Measurements from ENCODE around the gene CD209.

The CD209 gene

GRCh38 chr19:7704280-7705060 lies 42.9 kb downstream of the CD209 start:
- Histone ChIP-seq H3K4me1 (ENCODE audit: insufficient read depth, low read length) (no peaks in the 10 kb centered on the region), H3K9me3 (ENCODE audit: insufficient read depth, low read depth, low read length) (no peaks in the 10 kb centered on the region), H3K9ac (ENCODE audit: low read depth, low read length) (no peak overlapping the region), H3K27ac (ENCODE audit: low read depth, low read length) (no peak overlapping the region), H3K4me3 (ENCODE audit: low read length) (no peak overlapping the region), H3K36me3 (ENCODE audit: insufficient read depth, low read length) (no peaks in the 10 kb centered on the region), H3K27me3 (ENCODE audit: insufficient read depth, low read length) (no peaks in the 10 kb centered on the region)
- WGBS = 80% methylated on average over 6 of the region's 6 CpGs

GRCh38 chr19:7703332-7703731 lies 44.0 kb downstream of the CD209 start:
- no peaks in the 10 kb centered on the region for H3K4me1 ChIP-seq (ENCODE audit: insufficient read depth, low read length)
- H3K36me3 ChIP-seq (ENCODE audit: insufficient read depth, low read length) = no peaks in the 10 kb centered on the region
- H3K27ac ChIP-seq (ENCODE audit: low read depth, low read length) = no peak overlapping the region
- WGBS = 78% methylated on average over 8 of the region's 8 CpGs
- H3K9ac ChIP-seq (ENCODE audit: low read depth, low read length) = no peak overlapping the region
- H3K9me3 ChIP-seq (ENCODE audit: insufficient read depth, low read depth, low read length) = no peaks in the 10 kb centered on the region
- H3K27me3 ChIP-seq (ENCODE audit: insufficient read depth, low read length) = no peaks in the 10 kb centered on the region
- no peak overlapping the region for H3K4me3 ChIP-seq (ENCODE audit: low read length)

- WGBS = 71% methylated on average over 19 of the region's 20 CpGs
- H3K9me3 ChIP-seq (ENCODE audit: insufficient read depth, low read depth, low read length) = no peaks in the 10 kb centered on the region
- no peak within 1 kb of the TSS for H3K4me3 ChIP-seq (ENCODE audit: low read length)
- no peak within 1 kb of the TSS for H3K9ac ChIP-seq (ENCODE audit: low read depth, low read length)
- no peaks in the 10 kb centered on the region for H3K27me3 ChIP-seq (ENCODE audit: insufficient read depth, low read length)
- H3K36me3 ChIP-seq (ENCODE audit: insufficient read depth, low read length) = no peaks in the 10 kb centered on the region
- H3K27ac ChIP-seq (ENCODE audit: low read depth, low read length) = no peak within 1 kb of the TSS
- H3K4me1 ChIP-seq (ENCODE audit: insufficient read depth, low read length) = no peaks in the 10 kb centered on the region
These were observed 45.5 kb downstream of the CD209 start, which contains the start of gene FCER2 for GRCh38 chr19:7701654-7702457. Gene FCER2 (minus strand): TSS chr19:7702131. CDS start chr19:7699760, 2,371 bp downstream.

- no peak overlapping the region for H3K9ac ChIP-seq (ENCODE audit: low read depth, low read length)
- no peak overlapping the region for H3K27ac ChIP-seq (ENCODE audit: low read depth, low read length)
- H3K27me3 ChIP-seq (ENCODE audit: insufficient read depth, low read length) = no peaks in the 10 kb centered on the region
- WGBS = 93% methylated on average over 12 of the region's 12 CpGs
- no peaks in the 10 kb centered on the region for H3K9me3 ChIP-seq (ENCODE audit: insufficient read depth, low read depth, low read length)
- H3K4me1 ChIP-seq (ENCODE audit: insufficient read depth, low read length) = no peaks in the 10 kb centered on the region
- no peaks in the 10 kb centered on the region for H3K36me3 ChIP-seq (ENCODE audit: insufficient read depth, low read length)
- H3K4me3 ChIP-seq (ENCODE audit: low read length) = no peak overlapping the region
These were observed 46.2 kb downstream of the CD209 start for GRCh38 chr19:7701049-7701653.

- 80% methylated on average over 14 of the region's 15 CpGs for WGBS
- no peak overlapping the region for H3K4me3 ChIP-seq (ENCODE audit: low read length)
- H3K36me3 ChIP-seq (ENCODE audit: insufficient read depth, low read length) = no peaks in the 10 kb centered on the region
- H3K9ac ChIP-seq (ENCODE audit: low read depth, low read length) = no peak overlapping the region
- no peaks in the 10 kb centered on the region for H3K4me1 ChIP-seq (ENCODE audit: insufficient read depth, low read length)
- H3K9me3 ChIP-seq (ENCODE audit: insufficient read depth, low read depth, low read length) = no peaks in the 10 kb centered on the region
- H3K27ac ChIP-seq (ENCODE audit: low read depth, low read length) = no peak overlapping the region
- no peaks in the 10 kb centered on the region for H3K27me3 ChIP-seq (ENCODE audit: insufficient read depth, low read length)
These were observed 47.6 kb downstream of the CD209 start for GRCh38 chr19:7699417-7700401.

- Histone ChIP-seq H3K9me3 (ENCODE audit: insufficient read depth, low read depth, low read length) (no peaks in the 10 kb centered on the region), H3K9ac (ENCODE audit: low read depth, low read length) (no peak overlapping the region), H3K36me3 (ENCODE audit: insufficient read depth, low read length) (no peaks in the 10 kb centered on the region), H3K27me3 (ENCODE audit: insufficient read depth, low read length) (no peaks in the 10 kb centered on the region), H3K4me1 (ENCODE audit: insufficient read depth, low read length) (no peaks in the 10 kb centered on the region), H3K27ac (ENCODE audit: low read depth, low read length) (no peak overlapping the region), H3K4me3 (ENCODE audit: low read length) (no peak overlapping the region)
- 53% methylated on average over 2 of the region's 2 CpGs for WGBS
These were observed 48.3 kb downstream of the CD209 start for GRCh38 chr19:7699003-7699402.

GRCh38 chr19:7698583-7698982 lies 48.8 kb downstream of the CD209 start:
- H3K36me3 ChIP-seq (ENCODE audit: insufficient read depth, low read length) = no peaks in the 10 kb centered on the region
- no peak overlapping the region for H3K9ac ChIP-seq (ENCODE audit: low read depth, low read length)
- H3K4me3 ChIP-seq (ENCODE audit: low read length) = no peak overlapping the region
- H3K27ac ChIP-seq (ENCODE audit: low read depth, low read length) = no peak overlapping the region
- no peaks in the 10 kb centered on the region for H3K9me3 ChIP-seq (ENCODE audit: insufficient read depth, low read depth, low read length)
- H3K4me1 ChIP-seq (ENCODE audit: insufficient read depth, low read length) = no peaks in the 10 kb centered on the region
- H3K27me3 ChIP-seq (ENCODE audit: insufficient read depth, low read length) = no peaks in the 10 kb centered on the region
- WGBS = 56% methylated on average over 11 of the region's 11 CpGs

- Histone ChIP-seq H3K36me3 (ENCODE audit: insufficient read depth, low read length) (no peaks in the 10 kb centered on the region), H3K4me3 (ENCODE audit: low read length) (no peak overlapping the region), H3K9ac (ENCODE audit: low read depth, low read length) (no peak overlapping the region), H3K27ac (ENCODE audit: low read depth, low read length) (no peak overlapping the region), H3K4me1 (ENCODE audit: insufficient read depth, low read length) (no peaks in the 10 kb centered on the region), H3K27me3 (ENCODE audit: insufficient read depth, low read length) (no peaks in the 10 kb centered on the region), H3K9me3 (ENCODE audit: insufficient read depth, low read depth, low read length) (no peaks in the 10 kb centered on the region)
- WGBS = 64% methylated on average over 10 of the region's 10 CpGs
These were observed 49.5 kb downstream of the CD209 start for GRCh38 chr19:7697721-7698287.

- Histone ChIP-seq H3K9me3 (ENCODE audit: insufficient read depth, low read depth, low read length) (no peaks in the 10 kb centered on the region), H3K27me3 (ENCODE audit: insufficient read depth, low read length) (no peaks in the 10 kb centered on the region), H3K36me3 (ENCODE audit: insufficient read depth, low read length) (no peaks in the 10 kb centered on the region), H3K27ac (ENCODE audit: low read depth, low read length) (no peak overlapping the region), H3K4me3 (ENCODE audit: low read length) (no peak overlapping the region), H3K4me1 (ENCODE audit: insufficient read depth, low read length) (no peaks in the 10 kb centered on the region), H3K9ac (ENCODE audit: low read depth, low read length) (no peak overlapping the region)
- 87% methylated on average over 3 of the region's 4 CpGs for WGBS
These were observed 52.8 kb downstream of the CD209 start for GRCh38 chr19:7694499-7694898.

GRCh38 chr19:7692417-7693088 lies 54.8 kb downstream of the CD209 start:
- 52% methylated on average over 13 of the region's 13 CpGs for WGBS
- H3K27me3 ChIP-seq (ENCODE audit: insufficient read depth, low read length) = no peaks in the 10 kb centered on the region
- H3K9ac ChIP-seq (ENCODE audit: low read depth, low read length) = no peak overlapping the region
- H3K27ac ChIP-seq (ENCODE audit: low read depth, low read length) = no peak overlapping the region
- no peaks in the 10 kb centered on the region for H3K9me3 ChIP-seq (ENCODE audit: insufficient read depth, low read depth, low read length)
- H3K4me3 ChIP-seq (ENCODE audit: low read length) = no peak overlapping the region
- H3K4me1 ChIP-seq (ENCODE audit: insufficient read depth, low read length) = no peaks in the 10 kb centered on the region
- H3K36me3 ChIP-seq (ENCODE audit: insufficient read depth, low read length) = no peaks in the 10 kb centered on the region

Data from HUES64 (cell line).